Hair follicular keratinocyte (primary cell): Measurements from ENCODE around the gene SDF2. TPM values are rescaled to one million over a fixed set of nuclear protein-coding genes. Genes with fewer than 3 reads are reported as not detected.

ENCODE experiments used
- total RNA-seq: library from RNA; depleted of rRNA; stranded (reverse); fragments of >200 nt; gene quantifications from 2 replicates; pipeline ENCODE4 v1.2.3, GENCODE V29; 2015

SDF2 gene
- 36.5 and 43.7 TPM in 2 replicates for total RNA-seq

GRCh38 chr17:28661635-28662526 is at the start of gene SDF2, which contains the start of gene SUPT6H:
Gene SDF2 (minus strand): TSS chr17:28661906. CDS start chr17:28661876, 30 bp downstream.
Gene SUPT6H (plus strand): TSS chr17:28662205. CDS start chr17:28673402, 11,197 bp downstream.

GRCh38 chr17:28644787-28645575 is 16.7 kb downstream of the SDF2 start, which contains the start of gene BLTP2:
Gene BLTP2 (minus strand): TSS chr17:28645158. CDS start chr17:28645056, 102 bp downstream.

GRCh38 chr17:28613931-28614381 is 47.8 kb downstream of the SDF2 start, which contains the start of gene RSKR:
Gene RSKR (minus strand): TSS chr17:28614185. CDS start chr17:28614161, 24 bp downstream.

GRCh38 chr17:28598799-28599310 is 62.9 kb downstream of the SDF2 start, which contains the start of gene SPAG5:
Gene SPAG5 (minus strand): TSS chr17:28599025. CDS start chr17:28598946, 79 bp downstream.

Other genes with a start within 250 kb of the SDF2 start
- gene SLC13A2, start 188.3 kb downstream of the SDF2 start, total RNA-seq: not detected in 2 replicates
- 0.04 and 0.08 TPM in 2 replicates for gene FOXN1, start 155.6 kb downstream of the SDF2 start, total RNA-seq
- 28.3 and 35.6 TPM in 2 replicates for gene UNC119, start 109.3 kb downstream of the SDF2 start, total RNA-seq
- gene PIGS, start 90.4 kb downstream of the SDF2 start, total RNA-seq: 39.9 and 70.3 TPM in 2 replicates
- 50.5 and 61.6 TPM in 2 replicates for gene ALDOC, start 85.0 kb downstream of the SDF2 start, total RNA-seq
- 16.9 and 49.8 TPM in 2 replicates for gene SPAG5, start 62.9 kb downstream of the SDF2 start, total RNA-seq
- gene RSKR, start 47.7 kb downstream of the SDF2 start, total RNA-seq: 0.38 and 3.0 TPM in 2 replicates
- 93.2 and 116 TPM in 2 replicates for gene BLTP2, start 16.7 kb downstream of the SDF2 start, total RNA-seq
- gene SUPT6H, start 299 bp upstream of the SDF2 start, total RNA-seq: 16.2 and 19.1 TPM in 2 replicates
- 1.3 TPM in 1 of 2 replicates, not detected in the other for gene PROCA1, start 50.0 kb upstream of the SDF2 start, total RNA-seq
- 224 and 238 TPM in 2 replicates for gene RAB34, start 56.0 kb upstream of the SDF2 start, total RNA-seq
- 987 and 1,126 TPM in 2 replicates for gene RPL23A, start 58.1 kb upstream of the SDF2 start, total RNA-seq
- gene TLCD1, start 64.3 kb upstream of the SDF2 start, total RNA-seq: 9.4 and 20.7 TPM in 2 replicates
- 0.76 and 3.2 TPM in 2 replicates for gene NEK8, start 66.9 kb upstream of the SDF2 start, total RNA-seq
- 60.8 and 82.5 TPM in 2 replicates for gene TRAF4, start 82.1 kb upstream of the SDF2 start, total RNA-seq
- gene FAM222B, start 180.9 kb upstream of the SDF2 start, total RNA-seq: 8.7 and 9.3 TPM in 2 replicates
- 43.0 and 78.7 TPM in 2 replicates for gene ERAL1, start 193.1 kb upstream of the SDF2 start, total RNA-seq
- 94.7 and 97.4 TPM in 2 replicates for gene FLOT2, start 235.8 kb upstream of the SDF2 start, total RNA-seq
- 7.7 and 12.0 TPM in 2 replicates for gene DHRS13, start 241.2 kb upstream of the SDF2 start, total RNA-seq